Kidney epithelial cell (primary cell): ENCODE data around the gene LRTM2. TPM values are rescaled to one million over a fixed set of nuclear protein-coding genes. Genes with fewer than 3 reads are reported as not detected.

Experiments used
- DNase-seq: peaks from one replicate; pipeline ENCODE4 v3.0.0-alpha.2; 2010; ENCODE audit warnings: low read depth
- H3K27me3 ChIP-seq: 2 replicates; pipeline ENCODE4 v1.6.0; 2011; ENCODE audit warnings: low read length; ENCODE audit not compliant: control insufficient read depth, insufficient read depth
- H3K36me3 ChIP-seq: 2 replicates; pipeline ENCODE4 v1.5.1; 2011; ENCODE audit warnings: low read length; ENCODE audit not compliant: control insufficient read depth, insufficient read depth
- H3K4me3 ChIP-seq: 2 replicates; pipeline ENCODE4 v1.5.1; 2011; ENCODE audit warnings: low read depth, mild to moderate bottlenecking, control low read depth, low read length
- total RNA-seq: library from RNA; depleted of rRNA; stranded (reverse); fragments of >200 nt; gene quantifications from 2 replicates; pipeline ENCODE4 v1.2.3, GENCODE V29; 2015
- TF ChIP-seq, protein P1 (sequence below): IDR thresholded peaks from 2 replicates; pipeline ENCODE4 v1.5.1; 2011; ENCODE audit warnings: mild to moderate bottlenecking, moderate library complexity, low read length, control low read depth, inconsistent platforms; ENCODE audit not compliant: insufficient read depth, poor library complexity, severe bottlenecking

Gene LRTM2
- total RNA-seq, 1 donor from 2014 or later, result not detected

DNA sequence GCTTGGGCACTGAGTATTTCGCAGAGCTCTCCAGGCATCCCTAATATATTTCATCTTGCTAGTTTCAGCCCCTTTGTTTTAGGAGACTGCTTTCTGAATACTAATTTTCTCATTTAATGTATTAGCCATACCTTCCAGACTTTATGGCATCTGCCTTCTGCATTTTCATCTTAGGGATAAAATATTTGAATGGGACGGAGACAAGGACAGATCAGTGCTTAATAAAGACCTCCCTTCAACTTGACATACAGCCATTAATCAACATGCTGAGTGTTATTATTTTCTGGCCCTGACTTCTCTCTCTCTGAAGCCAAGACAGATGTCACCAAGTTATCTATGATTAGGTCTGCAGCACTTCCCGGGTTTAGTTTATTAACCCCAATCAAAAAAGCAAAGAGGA is 55.7 kb downstream of the LRTM2 start:
- peaks cover 6% of the 10 kb centered on the region for H3K27me3 ChIP-seq
- H3K36me3 ChIP-seq, result no peaks in the 10 kb centered on the region
- no peak overlapping the region for H3K4me3 ChIP-seq
- no peak for DNase-seq
- TF ChIP-seq, protein P1, sequence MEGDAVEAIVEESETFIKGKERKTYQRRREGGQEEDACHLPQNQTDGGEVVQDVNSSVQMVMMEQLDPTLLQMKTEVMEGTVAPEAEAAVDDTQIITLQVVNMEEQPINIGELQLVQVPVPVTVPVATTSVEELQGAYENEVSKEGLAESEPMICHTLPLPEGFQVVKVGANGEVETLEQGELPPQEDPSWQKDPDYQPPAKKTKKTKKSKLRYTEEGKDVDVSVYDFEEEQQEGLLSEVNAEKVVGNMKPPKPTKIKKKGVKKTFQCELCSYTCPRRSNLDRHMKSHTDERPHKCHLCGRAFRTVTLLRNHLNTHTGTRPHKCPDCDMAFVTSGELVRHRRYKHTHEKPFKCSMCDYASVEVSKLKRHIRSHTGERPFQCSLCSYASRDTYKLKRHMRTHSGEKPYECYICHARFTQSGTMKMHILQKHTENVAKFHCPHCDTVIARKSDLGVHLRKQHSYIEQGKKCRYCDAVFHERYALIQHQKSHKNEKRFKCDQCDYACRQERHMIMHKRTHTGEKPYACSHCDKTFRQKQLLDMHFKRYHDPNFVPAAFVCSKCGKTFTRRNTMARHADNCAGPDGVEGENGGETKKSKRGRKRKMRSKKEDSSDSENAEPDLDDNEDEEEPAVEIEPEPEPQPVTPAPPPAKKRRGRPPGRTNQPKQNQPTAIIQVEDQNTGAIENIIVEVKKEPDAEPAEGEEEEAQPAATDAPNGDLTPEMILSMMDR, result no peak

DNA sequence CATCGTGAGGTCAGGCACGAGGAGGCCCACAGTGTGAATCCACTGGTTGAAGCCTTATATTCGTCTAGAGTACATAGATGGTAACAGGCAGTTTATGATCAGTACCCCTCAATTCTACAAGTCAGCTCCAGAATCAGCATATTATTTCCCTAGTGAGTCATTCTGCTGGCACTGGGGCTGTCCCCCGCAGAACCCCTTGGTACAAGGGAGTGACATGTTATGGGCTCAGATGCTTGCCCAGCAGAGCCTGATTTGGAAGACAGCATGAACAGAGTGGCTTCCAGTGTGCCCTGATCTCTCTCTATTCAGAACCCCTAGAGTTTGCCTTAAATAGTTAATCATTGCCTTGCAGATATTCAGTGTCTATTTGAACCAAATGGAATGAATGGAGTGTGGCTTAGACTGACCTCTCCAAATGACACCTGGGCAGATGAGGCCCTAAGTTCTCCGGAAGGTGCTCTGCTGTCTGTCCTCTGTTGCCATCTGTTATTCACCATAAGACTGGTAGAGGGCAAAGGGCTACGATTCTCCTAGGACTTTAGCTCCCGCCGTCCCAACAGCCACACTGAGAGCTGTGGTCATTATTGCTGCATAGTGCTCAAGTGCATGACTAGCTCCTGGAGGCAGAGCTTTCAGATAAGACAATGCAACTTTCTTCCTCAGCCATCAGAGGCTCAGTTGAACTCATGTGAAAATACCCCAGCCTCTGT is 57.0 kb downstream of the LRTM2 start:
- TF ChIP-seq, protein P1, result no peak
- Histone ChIP-seq H3K27me3 (peaks cover 8% of the 10 kb centered on the region), H3K4me3 (no peak overlapping the region), H3K36me3 (no peaks in the 10 kb centered on the region)
- DNase-seq, result no peak

DNA sequence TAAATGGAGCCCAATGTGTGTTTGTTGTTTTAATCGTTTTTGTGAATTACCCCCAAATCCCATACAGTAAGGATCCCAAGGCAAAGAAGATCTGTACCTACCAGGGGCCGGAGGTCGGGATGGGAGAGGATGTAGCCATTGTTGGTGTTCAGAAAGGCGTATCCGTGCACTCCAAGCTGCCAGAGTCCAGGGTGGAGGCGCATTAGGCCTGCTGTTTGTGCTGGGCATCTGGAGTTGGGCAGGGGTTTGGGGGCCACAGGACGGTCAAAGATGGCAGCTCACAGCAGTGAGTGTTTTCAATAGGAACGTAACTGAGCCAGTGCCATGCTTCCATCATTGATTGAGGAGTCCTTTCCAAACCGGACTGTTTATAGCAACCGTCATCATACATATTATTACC is 57.8 kb downstream of the LRTM2 start:
- TF ChIP-seq, protein P1, result no peak
- H3K4me3 ChIP-seq, result no peak overlapping the region
- H3K27me3 ChIP-seq, result peaks cover 8% of the 10 kb centered on the region
- no peak for DNase-seq
- no peaks in the 10 kb centered on the region for H3K36me3 ChIP-seq

DNA sequence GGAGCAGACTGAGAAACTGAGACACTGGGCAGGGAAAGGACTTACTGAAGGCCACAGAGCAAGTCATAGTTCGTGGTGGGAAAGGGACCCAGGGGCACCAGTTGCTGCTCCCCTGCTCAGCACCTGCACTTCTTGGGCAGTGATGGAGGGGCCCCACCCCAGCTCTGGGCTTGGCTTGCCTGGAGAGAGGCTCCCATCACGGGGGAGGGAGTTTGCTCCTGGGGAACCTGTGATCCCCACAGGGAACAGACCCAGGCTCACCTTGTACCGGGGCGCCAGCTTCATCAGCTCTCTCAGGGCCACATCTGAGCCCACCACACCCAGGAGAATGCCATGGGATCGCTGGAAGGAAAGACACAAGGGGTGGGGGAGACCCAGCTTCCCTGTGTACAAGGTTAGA is 58.3 kb downstream of the LRTM2 start:
- TF ChIP-seq, protein P1, result no peak
- DNase-seq, result no peak
- Histone ChIP-seq H3K4me3 (no peak overlapping the region), H3K27me3 (peaks cover 6% of the 10 kb centered on the region), H3K36me3 (no peaks in the 10 kb centered on the region)

DNA sequence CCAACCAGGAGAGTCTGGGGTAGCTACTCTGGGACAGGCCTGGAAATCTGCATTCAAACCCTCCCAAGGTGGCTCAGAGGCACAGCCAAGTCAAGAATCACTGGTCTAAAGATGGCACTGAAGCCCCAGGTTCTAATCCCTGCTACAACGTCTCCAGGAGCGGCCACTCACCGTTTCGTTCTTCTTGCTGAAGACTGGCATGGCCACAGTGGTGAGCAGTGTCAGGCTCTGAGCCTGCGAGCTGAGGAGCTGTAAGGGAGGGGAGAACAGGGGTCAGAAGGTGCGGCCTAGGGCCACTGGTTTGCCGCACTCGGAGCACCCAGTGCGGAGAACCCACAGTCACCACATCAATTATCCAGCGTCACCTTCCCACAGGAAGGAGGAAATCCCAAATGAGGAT is 59.3 kb downstream of the LRTM2 start:
- TF ChIP-seq, protein P1, result no peak
- DNase-seq, result no peak
- Histone ChIP-seq H3K27me3 (peaks cover 2% of the 10 kb centered on the region), H3K4me3 (no peak overlapping the region), H3K36me3 (no peaks in the 10 kb centered on the region)

DNA sequence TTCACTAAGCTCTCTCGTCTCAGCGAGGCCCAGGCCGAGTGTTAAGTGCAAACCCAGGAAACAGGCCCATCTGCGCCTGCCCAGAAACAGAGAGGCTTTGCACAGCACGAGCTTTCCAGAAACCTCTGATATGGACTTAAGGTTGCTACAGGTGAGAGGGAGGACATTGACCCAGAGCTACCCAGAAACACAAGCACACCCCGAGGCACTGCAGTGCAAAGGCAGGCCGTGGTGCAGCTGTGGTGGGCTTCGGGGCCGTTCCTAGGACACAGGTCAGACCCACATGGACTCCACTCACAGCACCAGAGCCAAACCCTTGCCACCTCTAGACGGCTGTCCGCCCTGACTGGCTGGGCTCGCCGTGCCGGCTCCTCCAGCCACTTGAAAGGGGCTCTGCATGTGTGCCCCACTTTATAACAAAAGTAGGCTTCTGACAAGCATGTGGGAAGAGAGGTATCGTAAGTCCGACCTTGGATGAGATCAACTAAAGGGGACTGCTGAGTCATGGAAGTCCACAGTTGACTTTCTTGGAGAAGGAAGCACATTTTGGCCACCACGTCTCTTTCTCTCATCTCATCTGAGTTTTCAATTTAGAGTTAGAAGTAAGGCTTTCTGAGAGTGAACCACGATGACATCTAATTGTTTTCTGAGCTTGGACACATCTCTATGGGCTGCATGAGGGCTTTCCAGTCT is 59.9 kb downstream of the LRTM2 start:
- TF ChIP-seq, protein P1, result no peak
- DNase-seq, result no peak
- H3K4me3 ChIP-seq, result no peak overlapping the region
- no peaks in the 10 kb centered on the region for H3K36me3 ChIP-seq
- H3K27me3 ChIP-seq, result peaks cover 2% of the 10 kb centered on the region
